ENCODE measurements around the gene PCED1A.

- TF ChIP-seq ARHGAP35 (CRISPR knock-in tag; IDR thresholded peaks at IDR 0.05; ENCODE audit: borderline replicate concordance) (no peak), NR2F1 (CRISPR knock-in tag; IDR thresholded peaks at IDR 0.05) (no peak), POLR2AphosphoS5 (IDR thresholded peaks at IDR 0.05; ENCODE audit: low read depth, low read length) (no peak), ZBTB7A (CRISPR knock-in tag; IDR thresholded peaks at IDR 0.05) (no peak), BRD4 (CRISPR knock-in tag; IDR thresholded peaks at IDR 0.05) (no peak), MTA3 (CRISPR knock-in tag; IDR thresholded peaks at IDR 0.05) (no peak), PBX3 (CRISPR knock-in tag; IDR thresholded peaks at IDR 0.05; ENCODE audit: borderline replicate concordance) (no peak), GABPA (IDR thresholded peaks at IDR 0.05; ENCODE audit: low read depth, low read length) (no peak), GABPA (CRISPR knock-in tag; IDR thresholded peaks at IDR 0.05; ENCODE audit: low read depth) (no peak), GZF1 (CRISPR knock-in tag; IDR thresholded peaks at IDR 0.05) (no peak)
These were observed 13.8 kb downstream of the PCED1A start for GRCh38 chr20:2826655-2827054.

Measured in HepG2 (cell line).